Measurements from ENCODE around the gene QDPR.

Gene QDPR

DNA sequence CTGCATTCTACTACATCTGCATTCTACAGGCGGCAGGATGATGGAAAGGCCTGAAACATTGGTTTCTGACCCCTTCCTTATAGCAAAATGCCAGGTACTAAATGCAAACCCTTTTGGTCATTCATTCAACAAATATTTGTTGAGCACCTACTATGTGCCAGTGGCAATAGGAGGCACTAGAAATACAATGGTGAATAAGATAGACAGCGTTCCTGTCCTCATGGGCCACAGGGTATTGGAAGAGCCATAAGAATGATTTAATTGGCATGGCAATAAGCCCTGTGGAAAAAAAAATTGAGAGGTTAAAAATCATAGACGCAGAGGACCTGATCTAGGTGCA is 47.8 kb upstream of the QDPR start:
- Histone ChIP-seq H4K20me1 (ENCODE audit: insufficient read depth, low read length) (no peaks in the 10 kb centered on the region), H3K9me3 (replicated peaks; ENCODE audit: insufficient read depth, low read length) (no peaks in the 10 kb centered on the region), H3K27ac (ENCODE audit: low read length) (no peak overlapping the region), H3K79me2 (ENCODE audit: low read length) (no peaks in the 10 kb centered on the region), H3F3A (ENCODE audit: insufficient read depth, low read length) (no peaks in the 10 kb centered on the region), H2AFZ (ENCODE audit: low read length) (no peak overlapping the region), H3K9ac (ENCODE audit: low read length) (no peak overlapping the region), H3K4me2 (ENCODE audit: low read depth, low read length) (no peak overlapping the region), H3K4me3 (ENCODE audit: low read length) (no peak overlapping the region), H3K27me3 (replicated peaks; ENCODE audit: insufficient read depth, low read length) (no peaks in the 10 kb centered on the region), H3K9me2 (replicated peaks; ENCODE audit: insufficient read depth, low read length) (no peaks in the 10 kb centered on the region), H3K4me1 (ENCODE audit: low read length) (no peaks in the 10 kb centered on the region), H3K36me3 (replicated peaks; ENCODE audit: insufficient read depth, low read length) (no peaks in the 10 kb centered on the region)
- TF ChIP-seq EZH2 (optimal IDR thresholded peaks at IDR 0.05; ENCODE audit: low read depth, low read length) (no peak), EZH2phosphoT487 (IDR thresholded peaks at IDR 0.05; ENCODE audit: low read length) (no peak)
- TF ChIP-seq, protein P1, sequence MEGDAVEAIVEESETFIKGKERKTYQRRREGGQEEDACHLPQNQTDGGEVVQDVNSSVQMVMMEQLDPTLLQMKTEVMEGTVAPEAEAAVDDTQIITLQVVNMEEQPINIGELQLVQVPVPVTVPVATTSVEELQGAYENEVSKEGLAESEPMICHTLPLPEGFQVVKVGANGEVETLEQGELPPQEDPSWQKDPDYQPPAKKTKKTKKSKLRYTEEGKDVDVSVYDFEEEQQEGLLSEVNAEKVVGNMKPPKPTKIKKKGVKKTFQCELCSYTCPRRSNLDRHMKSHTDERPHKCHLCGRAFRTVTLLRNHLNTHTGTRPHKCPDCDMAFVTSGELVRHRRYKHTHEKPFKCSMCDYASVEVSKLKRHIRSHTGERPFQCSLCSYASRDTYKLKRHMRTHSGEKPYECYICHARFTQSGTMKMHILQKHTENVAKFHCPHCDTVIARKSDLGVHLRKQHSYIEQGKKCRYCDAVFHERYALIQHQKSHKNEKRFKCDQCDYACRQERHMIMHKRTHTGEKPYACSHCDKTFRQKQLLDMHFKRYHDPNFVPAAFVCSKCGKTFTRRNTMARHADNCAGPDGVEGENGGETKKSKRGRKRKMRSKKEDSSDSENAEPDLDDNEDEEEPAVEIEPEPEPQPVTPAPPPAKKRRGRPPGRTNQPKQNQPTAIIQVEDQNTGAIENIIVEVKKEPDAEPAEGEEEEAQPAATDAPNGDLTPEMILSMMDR (IDR thresholded peaks at IDR 0.05; ENCODE audit: low read length): no peak
- DNase-seq: no peak

DNA sequence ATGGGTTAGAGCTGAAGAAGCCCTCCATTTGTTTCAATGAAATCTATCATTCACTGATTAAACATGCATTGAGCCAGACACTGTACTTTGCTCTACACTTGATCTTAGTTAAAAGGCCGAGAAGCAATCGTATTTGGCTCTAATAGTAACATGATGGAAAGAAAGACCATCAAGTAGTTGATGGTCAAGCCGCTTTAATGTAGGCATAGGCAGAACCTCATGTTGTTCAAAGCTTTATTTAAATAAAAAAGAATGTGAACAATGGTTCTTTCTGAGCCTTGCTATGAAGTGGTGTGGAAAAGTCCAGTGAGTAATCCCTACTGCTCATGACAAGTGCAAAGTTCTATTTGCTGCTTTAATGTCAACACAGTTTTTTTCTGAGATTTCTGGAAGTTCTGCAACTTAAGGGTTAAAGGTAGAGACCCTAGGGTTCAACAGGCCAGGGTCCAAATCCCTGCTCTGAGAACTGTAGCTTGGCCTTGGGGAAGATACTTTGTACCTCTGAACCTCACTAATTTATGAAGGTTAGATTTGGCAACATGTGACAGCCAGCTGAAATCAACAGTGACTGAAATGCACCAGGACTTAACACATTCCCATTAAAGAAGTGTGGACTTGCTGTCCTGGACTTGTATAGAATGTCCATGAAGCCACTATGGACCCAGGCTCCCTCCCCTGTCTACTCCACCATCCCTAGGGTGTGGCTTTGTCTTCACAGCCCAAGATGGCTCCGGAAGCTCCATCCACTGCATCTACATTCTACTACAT is 47.2 kb upstream of the QDPR start:
- Histone ChIP-seq H3K27me3 (replicated peaks; ENCODE audit: insufficient read depth, low read length) (no peaks in the 10 kb centered on the region), H3K9me2 (replicated peaks; ENCODE audit: insufficient read depth, low read length) (no peaks in the 10 kb centered on the region), H3K79me2 (ENCODE audit: low read length) (no peaks in the 10 kb centered on the region), H3K9me3 (replicated peaks; ENCODE audit: insufficient read depth, low read length) (no peaks in the 10 kb centered on the region), H3K9ac (ENCODE audit: low read length) (no peak overlapping the region), H3F3A (ENCODE audit: insufficient read depth, low read length) (no peaks in the 10 kb centered on the region), H3K36me3 (replicated peaks; ENCODE audit: insufficient read depth, low read length) (no peaks in the 10 kb centered on the region), H4K20me1 (ENCODE audit: insufficient read depth, low read length) (no peaks in the 10 kb centered on the region), H3K4me3 (ENCODE audit: low read length) (no peak overlapping the region), H3K4me1 (ENCODE audit: low read length) (no peaks in the 10 kb centered on the region), H2AFZ (ENCODE audit: low read length) (no peak overlapping the region), H3K4me2 (ENCODE audit: low read depth, low read length) (no peak overlapping the region), H3K27ac (ENCODE audit: low read length) (no peak overlapping the region)
- TF ChIP-seq EZH2 (optimal IDR thresholded peaks at IDR 0.05; ENCODE audit: low read depth, low read length) (no peak), EZH2phosphoT487 (IDR thresholded peaks at IDR 0.05; ENCODE audit: low read length) (no peak)
- TF ChIP-seq, protein P1 (IDR thresholded peaks at IDR 0.05; ENCODE audit: low read length): no peak
- no peak for DNase-seq

DNA sequence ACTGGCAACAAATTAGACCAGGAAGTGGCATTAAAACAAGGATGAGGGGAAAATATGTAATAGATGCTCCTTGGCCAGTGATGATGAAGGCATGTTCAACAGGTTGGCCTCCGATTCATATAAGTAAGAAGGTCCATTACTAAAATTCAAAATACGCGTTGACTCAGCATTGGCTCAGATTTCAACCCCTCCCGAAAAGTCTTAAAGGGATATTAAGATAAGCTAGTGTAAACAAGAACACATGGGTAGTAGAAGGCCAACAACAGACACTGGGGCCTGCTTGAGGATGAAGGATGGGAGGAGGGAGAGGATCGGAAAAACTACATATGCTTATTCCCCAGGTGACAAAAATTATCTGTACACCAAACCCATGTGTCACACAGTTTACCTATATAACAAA is 46.0 kb upstream of the QDPR start:
- Histone ChIP-seq H3K79me2 (ENCODE audit: low read length) (no peaks in the 10 kb centered on the region), H3K4me1 (ENCODE audit: low read length) (no peaks in the 10 kb centered on the region), H3K27ac (ENCODE audit: low read length) (no peak overlapping the region), H3K4me3 (ENCODE audit: low read length) (no peak overlapping the region), H3F3A (ENCODE audit: insufficient read depth, low read length) (no peaks in the 10 kb centered on the region), H3K9me3 (replicated peaks; ENCODE audit: insufficient read depth, low read length) (no peaks in the 10 kb centered on the region), H3K4me2 (ENCODE audit: low read depth, low read length) (no peak overlapping the region), H4K20me1 (ENCODE audit: insufficient read depth, low read length) (no peaks in the 10 kb centered on the region), H3K27me3 (replicated peaks; ENCODE audit: insufficient read depth, low read length) (no peaks in the 10 kb centered on the region), H2AFZ (ENCODE audit: low read length) (no peak overlapping the region), H3K9me2 (replicated peaks; ENCODE audit: insufficient read depth, low read length) (no peaks in the 10 kb centered on the region), H3K36me3 (replicated peaks; ENCODE audit: insufficient read depth, low read length) (no peaks in the 10 kb centered on the region), H3K9ac (ENCODE audit: low read length) (no peak overlapping the region)
- DNase-seq: no peak
- no peak for TF ChIP-seq EZH2 (optimal IDR thresholded peaks at IDR 0.05; ENCODE audit: low read depth, low read length)
- no peak for TF ChIP-seq EZH2phosphoT487 (IDR thresholded peaks at IDR 0.05; ENCODE audit: low read length)

DNA sequence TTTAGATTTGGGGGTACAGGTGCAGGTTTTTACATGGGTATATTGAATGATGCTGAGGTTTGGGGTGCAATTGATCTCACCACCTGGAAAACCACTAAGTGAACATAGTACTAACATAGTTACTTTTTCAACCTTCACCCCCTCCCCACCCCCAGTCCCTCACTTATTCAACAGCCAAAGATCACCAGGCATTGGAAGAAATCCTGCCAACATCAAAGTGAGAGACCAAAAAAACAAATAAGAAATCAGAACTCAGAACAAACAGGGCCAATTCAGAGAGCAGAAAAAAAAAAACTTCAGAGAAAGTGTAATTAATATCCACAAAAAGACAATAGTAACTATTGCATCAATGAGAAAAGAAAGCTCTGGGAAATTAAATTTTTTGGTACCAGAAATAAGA is 44.6 kb upstream of the QDPR start:
- Histone ChIP-seq H3K4me1 (ENCODE audit: low read length) (no peaks in the 10 kb centered on the region), H2AFZ (ENCODE audit: low read length) (no peak overlapping the region), H3K9me3 (replicated peaks; ENCODE audit: insufficient read depth, low read length) (no peaks in the 10 kb centered on the region), H3K9ac (ENCODE audit: low read length) (no peak overlapping the region), H3K4me3 (ENCODE audit: low read length) (no peak overlapping the region), H3F3A (ENCODE audit: insufficient read depth, low read length) (peaks cover 8% of the 10 kb centered on the region; the same call in 1 of the 2 replicates), H3K27ac (ENCODE audit: low read length) (no peak overlapping the region), H3K36me3 (replicated peaks; ENCODE audit: insufficient read depth, low read length) (no peaks in the 10 kb centered on the region), H4K20me1 (ENCODE audit: insufficient read depth, low read length) (no peaks in the 10 kb centered on the region), H3K4me2 (ENCODE audit: low read depth, low read length) (no peak overlapping the region), H3K9me2 (replicated peaks; ENCODE audit: insufficient read depth, low read length) (no peaks in the 10 kb centered on the region), H3K79me2 (ENCODE audit: low read length) (no peaks in the 10 kb centered on the region), H3K27me3 (replicated peaks; ENCODE audit: insufficient read depth, low read length) (no peaks in the 10 kb centered on the region)
- TF ChIP-seq, protein P1 (IDR thresholded peaks at IDR 0.05; ENCODE audit: low read length): no peak
- TF ChIP-seq EZH2 (optimal IDR thresholded peaks at IDR 0.05; ENCODE audit: low read depth, low read length) (no peak), EZH2phosphoT487 (IDR thresholded peaks at IDR 0.05; ENCODE audit: low read length) (no peak)
- DNase-seq: no peak

All from MM.1S (cell line).